Fibroblast of the aortic adventitia (primary cell): ENCODE data around the gene ARHGAP21. TPM values are rescaled to one million over a fixed set of nuclear protein-coding genes. Genes with fewer than 3 reads are reported as not detected.

ENCODE experiments used
- DNase-seq: peaks from one replicate; pipeline ENCODE4 v3.0.0-alpha.2; 2010; ENCODE audit warnings: low read depth
- H3K4me3 ChIP-seq: 2 replicates; pipeline ENCODE4 v1.5.1; 2011; ENCODE audit warnings: low read depth, mild to moderate bottlenecking, control low read depth, low read length, moderate library complexity
- CTCF ChIP-seq: IDR thresholded peaks from 2 replicates; pipeline ENCODE4 v1.5.1; 2011; ENCODE audit warnings: mild to moderate bottlenecking, low read length, control low read depth, inconsistent platforms; ENCODE audit not compliant: insufficient read depth
- total RNA-seq: library from RNA; depleted of rRNA; stranded (reverse); fragments of >200 nt; gene quantifications from 2 replicates; pipeline ENCODE4 v1.2.3, GENCODE V29; 2012; ENCODE audit warnings: low replicate concordance

The ARHGAP21 gene
- total RNA-seq, 1 donor: 252 TPM

GRCh38 chr10:24685958-24686540 is 37.6 kb downstream of the ARHGAP21 start:
- TF ChIP-seq CTCF: no peak

GRCh38 chr10:24683554-24683953 is 40.1 kb downstream of the ARHGAP21 start:
- no peak overlapping the region for H3K4me3 ChIP-seq
- no peak for TF ChIP-seq CTCF
- DNase-seq: no peak

More at GRCh38 chr10:24685958-24686540, 37.6 kb downstream of the ARHGAP21 start:
- no peak overlapping the region for H3K4me3 ChIP-seq
- DNase-seq: peak; percentile 88

- H3K4me3 ChIP-seq: no peak overlapping the region
- TF ChIP-seq CTCF: no peak
- DNase-seq: no peak
Measured at GRCh38 chr10:24681572-24682088, 42.1 kb downstream of the ARHGAP21 start.

- DNase-seq: peak; percentile 72
- no peak for TF ChIP-seq CTCF
- no peak overlapping the region for H3K4me3 ChIP-seq
Measured at GRCh38 chr10:24680647-24681524, 42.8 kb downstream of the ARHGAP21 start.

GRCh38 chr10:24678757-24679156 is 44.9 kb downstream of the ARHGAP21 start:
- no peak for TF ChIP-seq CTCF
- no peak overlapping the region for H3K4me3 ChIP-seq
- no peak for DNase-seq

DNA sequence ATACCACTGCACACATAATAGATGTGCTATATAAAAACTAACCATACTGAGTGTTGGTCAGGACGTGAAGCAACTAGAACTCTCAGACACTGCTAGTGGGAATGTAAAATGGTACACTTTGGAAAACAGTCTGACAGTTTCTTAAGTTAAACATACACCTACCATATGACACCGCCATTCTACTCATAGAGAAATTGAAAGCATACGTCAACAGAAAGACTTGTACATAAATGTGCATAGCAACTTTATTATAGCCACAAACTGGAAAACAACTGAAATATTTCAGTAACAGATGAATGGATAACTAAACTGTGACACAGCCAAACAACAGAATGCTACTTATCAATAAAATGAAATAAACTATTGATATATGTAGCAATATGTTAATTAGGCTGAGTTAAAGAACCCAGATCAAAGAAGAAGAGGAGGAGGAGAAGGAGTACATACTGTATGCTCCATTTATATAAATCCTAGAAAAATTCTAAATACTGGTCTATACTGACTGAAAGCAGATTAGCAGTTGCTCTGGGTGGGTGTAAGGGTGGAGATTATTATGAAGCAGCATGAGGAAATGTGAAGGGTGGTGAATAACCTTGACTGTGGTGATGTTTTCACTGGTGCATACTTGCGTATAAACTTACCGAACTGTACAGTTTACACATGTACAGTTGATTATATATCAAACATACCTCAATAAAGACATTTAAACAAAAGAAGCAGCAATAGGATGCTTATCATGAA is 48.6 kb downstream of the ARHGAP21 start:
- no peak for TF ChIP-seq CTCF
- no peak for DNase-seq
- H3K4me3 ChIP-seq: no peak overlapping the region
